GM21528 (cell line): ENCODE measurements around the gene KCNE1.
"Not testable (repeated sequence)": the region's sequence is repeated elsewhere in the genome, so short reads cannot be mapped to it uniquely, and the experiment has no call there.

Source experiments
- ATAC-seq: cut with Tn5 transposase; IDR thresholded peaks from one replicate; pipeline ENCODE4 v1.9.1; 2021; ENCODE audit warnings: mild to moderate bottlenecking, moderate library complexity; ENCODE audit not compliant: unreplicated experiment, low FRiP score

Gene KCNE1

GRCh38 chr21:34429710-34430109 lies 82.3 kb downstream of the KCNE1 start:
- ATAC-seq = not testable (repeated sequence)

- ATAC-seq = not testable (repeated sequence)
These were observed 83.6 kb downstream of the KCNE1 start for GRCh38 chr21:34428441-34428840.

GRCh38 chr21:34427339-34427738 lies 84.7 kb downstream of the KCNE1 start:
- ATAC-seq = not testable (repeated sequence)

GRCh38 chr21:34423805-34424204 lies 88.2 kb downstream of the KCNE1 start, which contains the start of gene SMIM34:
SMIM34 (minus strand) TSS chr21:34423951; CDS start chr21:34423839, 112 bp downstream.
- not testable (repeated sequence) for ATAC-seq

- not testable (repeated sequence) for ATAC-seq
These were observed 94.4 kb downstream of the KCNE1 start for GRCh38 chr21:34417448-34418077.

- ATAC-seq = not testable (repeated sequence)
These were observed 104.7 kb downstream of the KCNE1 start for GRCh38 chr21:34407294-34407693.

- not testable (repeated sequence) for ATAC-seq
These were observed 105.3 kb downstream of the KCNE1 start for GRCh38 chr21:34406676-34407075.

- not testable (repeated sequence) for ATAC-seq
These were observed 105.9 kb downstream of the KCNE1 start for GRCh38 chr21:34406102-34406501.

GRCh38 chr21:34405686-34406085 lies 106.3 kb downstream of the KCNE1 start:
- not testable (repeated sequence) for ATAC-seq

- not testable (repeated sequence) for ATAC-seq
These were observed 107.3 kb downstream of the KCNE1 start for GRCh38 chr21:34404742-34405141.

- not testable (repeated sequence) for ATAC-seq
These were observed 111.5 kb downstream of the KCNE1 start for GRCh38 chr21:34400522-34400921.
